GM23338 (cell line): ENCODE data around the gene SPATA13.

Experiments used
- CREB1 ChIP-seq: fragments of 250-450 bp; sonication (Bioruptor Pico); IDR thresholded peaks from 2 replicates; pipeline ENCODE4 v1.5.0; 2020; ENCODE audit warnings: low read depth, mild to moderate bottlenecking, moderate library complexity
- EZH2 ChIP-seq: fragments of 200-600 bp; sonication (generic); IDR thresholded peaks from one replicate; pipeline ENCODE4 v1.8.0; 2017; ENCODE audit warnings: antibody characterized with exemption, mild to moderate bottlenecking, low read depth; ENCODE audit not compliant: unreplicated experiment
- EZH2phosphoT487 ChIP-seq: fragments of 200-600 bp; sonication (generic); IDR thresholded peaks from one replicate; pipeline ENCODE4 v1.8.1; 2018; ENCODE audit warnings: antibody characterized with exemption; ENCODE audit not compliant: unreplicated experiment
- JUNB ChIP-seq: IDR thresholded peaks from one replicate; pipeline ENCODE4 v1.6.1; 2016; ENCODE audit warnings: antibody characterized with exemption; ENCODE audit not compliant: unreplicated experiment
- NANOG ChIP-seq: IDR thresholded peaks from 2 replicates; pipeline ENCODE4 v1.6.1; 2016; ENCODE audit warnings: antibody characterized with exemption, borderline replicate concordance
- POLR2AphosphoS5 ChIP-seq: IDR thresholded peaks from 2 replicates; pipeline ENCODE4 v1.6.1; 2016; ENCODE audit warnings: antibody characterized with exemption, low read depth
- REST ChIP-seq: IDR thresholded peaks from one replicate; pipeline ENCODE4 v1.6.1; 2018; ENCODE audit warnings: antibody characterized with exemption; ENCODE audit not compliant: unreplicated experiment
- ZNF331 ChIP-seq: fragments of 250-450 bp; sonication (Bioruptor Pico); IDR thresholded peaks from 2 replicates; pipeline ENCODE4 v1.5.0; 2020; ENCODE audit warnings: low read depth, mild to moderate bottlenecking, moderate library complexity
- TF ChIP-seq, protein P1 (sequence below), 2 experiments: fragments of 200-600 bp in 1 of 2; sonication (generic) in 1 of 2; conservative IDR thresholded peaks; 2 replicates each; pipeline versions ENCODE4 v1.5.1 to v1.6.1; 2016 to 2017; ENCODE audit warnings: antibody characterized with exemption in 2 of 2, low read depth in 2 of 2, mild to moderate bottlenecking in 2 of 2, moderate library complexity in 1 of 2

DNA sequence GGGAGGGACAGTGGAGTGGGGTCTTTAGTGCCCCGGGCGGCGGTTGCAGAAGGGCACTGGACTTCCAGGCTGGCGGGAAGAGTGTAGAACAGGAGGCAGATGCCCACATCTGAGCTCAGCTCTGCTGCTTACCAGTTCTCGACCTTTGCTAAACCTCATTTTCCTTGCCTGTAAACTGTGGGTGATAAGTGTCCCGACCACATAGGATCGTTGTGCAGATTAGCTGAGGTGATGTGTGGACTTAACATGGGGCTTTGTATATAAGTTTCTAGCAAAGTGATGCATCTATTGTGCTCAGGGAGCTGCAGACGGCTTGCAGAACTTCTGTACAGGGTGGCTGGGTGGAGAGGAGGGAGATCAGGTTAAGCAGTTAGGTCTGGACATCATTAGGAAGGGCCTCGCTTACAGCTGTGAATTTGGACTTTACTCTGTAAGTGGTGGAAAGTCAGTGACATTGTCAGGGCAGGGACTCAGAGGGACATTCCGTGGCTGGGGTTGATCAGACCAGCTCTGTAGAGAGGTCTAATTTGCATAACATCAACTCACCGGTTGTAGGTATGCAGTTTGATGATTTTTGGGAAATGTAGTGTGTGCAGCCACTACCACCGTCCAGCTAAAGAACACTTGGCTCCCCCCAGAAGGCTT lies 70.0 kb downstream of the SPATA13 start:
- TF ChIP-seq, protein P1, sequence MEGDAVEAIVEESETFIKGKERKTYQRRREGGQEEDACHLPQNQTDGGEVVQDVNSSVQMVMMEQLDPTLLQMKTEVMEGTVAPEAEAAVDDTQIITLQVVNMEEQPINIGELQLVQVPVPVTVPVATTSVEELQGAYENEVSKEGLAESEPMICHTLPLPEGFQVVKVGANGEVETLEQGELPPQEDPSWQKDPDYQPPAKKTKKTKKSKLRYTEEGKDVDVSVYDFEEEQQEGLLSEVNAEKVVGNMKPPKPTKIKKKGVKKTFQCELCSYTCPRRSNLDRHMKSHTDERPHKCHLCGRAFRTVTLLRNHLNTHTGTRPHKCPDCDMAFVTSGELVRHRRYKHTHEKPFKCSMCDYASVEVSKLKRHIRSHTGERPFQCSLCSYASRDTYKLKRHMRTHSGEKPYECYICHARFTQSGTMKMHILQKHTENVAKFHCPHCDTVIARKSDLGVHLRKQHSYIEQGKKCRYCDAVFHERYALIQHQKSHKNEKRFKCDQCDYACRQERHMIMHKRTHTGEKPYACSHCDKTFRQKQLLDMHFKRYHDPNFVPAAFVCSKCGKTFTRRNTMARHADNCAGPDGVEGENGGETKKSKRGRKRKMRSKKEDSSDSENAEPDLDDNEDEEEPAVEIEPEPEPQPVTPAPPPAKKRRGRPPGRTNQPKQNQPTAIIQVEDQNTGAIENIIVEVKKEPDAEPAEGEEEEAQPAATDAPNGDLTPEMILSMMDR (conservative IDR thresholded peaks at IDR 0.05; ENCODE audit: low read depth in 2 of 2) = no peak
- TF ChIP-seq EZH2 (no peak), NANOG (no peak), POLR2AphosphoS5 (no peak), ZNF331 (CRISPR knock-in tag) (no peak), REST (no peak), EZH2phosphoT487 (no peak), CREB1 (CRISPR knock-in tag) (no peak), JUNB (no peak)
